SK-N-SH (cell line): ENCODE measurements around the gene PRPF6. TPM values are rescaled to one million over a fixed set of nuclear protein-coding genes. Genes with fewer than 3 reads are reported as not detected.

Experiments used
- CTCF ChIA-PET: fragments of 300-600, 350-600 bp; formaldehyde crosslinking; extraction: SDS; loops from one replicate; lab custom pipeline; 2021; lab: Yijun Ruan, JAX
- POLR2A ChIA-PET: fragments of 350-600 bp; sonication (Branson Sonifier 250); formaldehyde crosslinking; extraction: SDS; loops from one replicate; lab custom pipeline; 2020; ENCODE audit warnings: antibody characterized with exemption, inconsistent platforms; lab: Yijun Ruan, JAX
- DNase-seq: peaks from one replicate; pipeline ENCODE4 v3.0.0; 2012
- H2AFZ ChIP-seq: fragments of 200-600 bp; sonication (generic); 2 replicates; pipeline ENCODE4 v1.8.1; 2016; ENCODE audit warnings: antibody characterized with exemption, mild to moderate bottlenecking, low read depth
- H3F3A ChIP-seq: fragments of 200-600 bp; sonication (generic); replicated peaks from 2 replicates; pipeline ENCODE3; 2016; ENCODE audit warnings: antibody characterized with exemption, mild to moderate bottlenecking; ENCODE audit not compliant: insufficient read depth
- H3K27ac ChIP-seq, 2 experiments: fragments of 200-500 bp in 1 of 2; fragments of 200-600 bp in 1 of 2; sonication (Bioruptor generic) in 1 of 2; sonication (generic), shearing (Covaris generic) in 1 of 2; 2 replicates each; pipeline versions ENCODE4 v1.5.1 to v1.6.1; 2014 to 2016; ENCODE audit warnings: low read depth in 2 of 2, inconsistent platforms in 1 of 2, low read length in 1 of 2, mild to moderate bottlenecking in 1 of 2, mixed read lengths in 1 of 2
- H3K27me3 ChIP-seq: fragments of 200-600 bp; sonication (generic), shearing (Covaris generic); 2 replicates; pipeline ENCODE4 v1.6.1; 2016; ENCODE audit warnings: mixed run types; ENCODE audit not compliant: insufficient read depth
- H3K36me3 ChIP-seq, 2 experiments: fragments of 200-500 bp in 1 of 2; fragments of 200-600 bp in 1 of 2; sonication (Bioruptor generic) in 1 of 2; sonication (generic) in 1 of 2; replicated peaks in 1 of 2; 2 replicates each; pipeline versions ENCODE3 to v1.5.1; 2014 to 2016; ENCODE audit warnings: low read length in 1 of 2, mild to moderate bottlenecking in 1 of 2; ENCODE audit not compliant: insufficient read depth in 2 of 2, control insufficient read depth in 1 of 2
- H3K4me1 ChIP-seq, 2 experiments: fragments of 200-500 bp in 1 of 2; fragments of 200-600 bp in 1 of 2; sonication (Bioruptor generic) in 1 of 2; sonication (generic), shearing (Covaris generic) in 1 of 2; 2 replicates each; pipeline versions ENCODE4 v1.5.1 to v1.6.1; 2014 to 2016; ENCODE audit warnings: low read depth in 1 of 2, low read length in 1 of 2, mixed run types in 1 of 2; ENCODE audit not compliant: insufficient read depth in 2 of 2, control insufficient read depth in 1 of 2
- H3K4me2 ChIP-seq: fragments of 200-600 bp; sonication (generic), shearing (Covaris generic); 2 replicates; pipeline ENCODE4 v1.6.1; 2017; ENCODE audit warnings: mixed run types
- H3K4me3 ChIP-seq, 2 experiments: fragments of 200-500 bp in 1 of 2; fragments of 200-600 bp in 1 of 2; sonication (Bioruptor generic) in 1 of 2; sonication (generic), shearing (Covaris generic) in 1 of 2; 2 replicates each; pipeline versions ENCODE4 v1.5.1 to v1.8.1; 2014 to 2016; ENCODE audit warnings: low read depth in 2 of 2, inconsistent platforms in 1 of 2, low read length in 1 of 2, mild to moderate bottlenecking in 1 of 2, mixed read lengths in 1 of 2, moderate library complexity in 1 of 2
- H3K79me2 ChIP-seq: fragments of 200-600 bp; sonication (generic); 2 replicates; pipeline ENCODE4 v1.8.1; 2017; ENCODE audit warnings: mild to moderate bottlenecking; ENCODE audit not compliant: insufficient read depth
- H3K9ac ChIP-seq: fragments of 200-600 bp; sonication (generic); 2 replicates; pipeline ENCODE4 v1.6.1; 2017; ENCODE audit warnings: mixed run types
- H3K9me2 ChIP-seq: fragments of 200-600 bp; sonication (generic); 2 replicates; pipeline ENCODE4 v1.6.1; 2017; ENCODE audit warnings: mixed run types
- H3K9me3 ChIP-seq: fragments of 200-600 bp; sonication (generic); 2 replicates; pipeline ENCODE4 v1.6.1; 2017; ENCODE audit warnings: mixed run types, mild to moderate bottlenecking, moderate library complexity
- H4K20me1 ChIP-seq: fragments of 200-600 bp; sonication (generic); 2 replicates; pipeline ENCODE4 v1.6.1; 2017; ENCODE audit warnings: mild to moderate bottlenecking, mixed run types; ENCODE audit not compliant: insufficient read depth
- EP300 ChIP-seq, 2 experiments: IDR thresholded peaks; 2 replicates each; pipeline versions ENCODE4 v1.4.0 to v1.6.1; 2012; ENCODE audit warnings: borderline replicate concordance in 1 of 2, low read depth in 1 of 2, low read length in 1 of 2
- GATA2 ChIP-seq: sonication (generic); formaldehyde crosslinking; IDR thresholded peaks from 2 replicates; pipeline ENCODE4 v1.5.0; 2020; ENCODE audit warnings: mild to moderate bottlenecking, missing genetic modification reagents
- JUND ChIP-seq: IDR thresholded peaks from 2 replicates; pipeline ENCODE4 v1.4.0; 2012
- TAF1 ChIP-seq: IDR thresholded peaks from 2 replicates; pipeline ENCODE4 v1.6.1; 2012; ENCODE audit warnings: low read depth, mild to moderate bottlenecking, low read length, moderate library complexity, borderline replicate concordance
- TCF12 ChIP-seq: IDR thresholded peaks from 2 replicates; pipeline ENCODE4 v1.4.0; 2012
- WGBS: methylation state at CpG from one replicate; pipeline ENCODE4 v1.1.6; 2017; ENCODE audit warnings: low lambda C conversion rate; 5-methylcytosine and 5-hydroxymethylcytosine counted together
- polyA plus RNA-seq, 3 experiments: library from polyadenylated mRNA; depleted of rRNA; stranded (reverse); fragments of >200 nt; gene quantifications; 2 replicates each; pipeline ENCODE4 v1.2.3, GENCODE V29; 2012
- TF ChIP-seq, protein P1 (sequence below): IDR thresholded peaks from 2 replicates; pipeline ENCODE4 v1.4.0; 2012; ENCODE audit warnings: low read depth
- TF ChIP-seq, protein P2 (sequence below): IDR thresholded peaks from 2 replicates; pipeline ENCODE4; 2012
- TF ChIP-seq, protein P3 (sequence below): IDR thresholded peaks from 2 replicates; pipeline ENCODE4 v1.4.0; 2012; ENCODE audit warnings: low read depth, borderline replicate concordance
- TF ChIP-seq, protein P4 (sequence below): IDR thresholded peaks from 2 replicates; pipeline ENCODE4 v1.6.1; 2012; ENCODE audit warnings: mild to moderate bottlenecking, low read depth, low read length, moderate library complexity

The PRPF6 gene
- polyA plus RNA-seq, 1 of the 3 experiments (the other 2 are of a cell fraction), result 59.1 TPM

DNA sequence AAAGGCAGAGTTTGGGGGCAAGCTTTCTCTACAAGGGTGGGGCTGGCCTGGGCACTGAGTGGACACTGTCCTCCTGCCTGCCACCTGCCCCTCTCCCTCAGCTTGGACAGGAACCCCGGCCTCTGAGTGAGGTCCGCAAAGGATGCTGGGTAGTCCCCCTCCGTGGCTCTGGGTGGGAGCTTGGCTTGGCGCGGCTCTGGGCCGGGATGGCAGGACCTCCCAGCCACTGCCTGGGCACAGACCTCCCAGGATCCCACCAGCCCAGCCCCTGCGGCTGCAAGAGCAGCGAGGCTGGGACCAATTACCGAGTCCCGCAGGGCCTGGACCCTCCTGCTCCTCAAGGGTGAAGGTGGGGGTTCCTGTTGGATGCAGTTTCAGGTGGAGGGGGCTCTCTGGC lies 71.4 kb downstream of the PRPF6 start:
- ChIA-PET CTCF (interaction anchor here (0.6 to 7.8 kb wide), 8 partner anchors 10 to 79 kb away, joined by 3 to 85 read pairs (median 4); partner anchors contain the start of genes C20orf204 and TCEA2), POLR2A (no interaction called here)
- H3K4me2 ChIP-seq, result no peak overlapping the region
- H3K9ac ChIP-seq, result no peak overlapping the region
- peaks cover 17% of the 10 kb centered on the region for H3K27me3 ChIP-seq
- H3K36me3 ChIP-seq, result no peaks in the 10 kb centered on the region
- TF ChIP-seq GATA2 (CRISPR knock-in tag) (no peak), TAF1 (no peak), JUND (no peak), EP300 (IDR thresholded peaks at IDR 0.05; ENCODE audit: borderline replicate concordance in 1 of 2, low read depth in 1 of 2, low read length in 1 of 2) (no peak), TCF12 (no peak)
- TF ChIP-seq, protein P1, sequence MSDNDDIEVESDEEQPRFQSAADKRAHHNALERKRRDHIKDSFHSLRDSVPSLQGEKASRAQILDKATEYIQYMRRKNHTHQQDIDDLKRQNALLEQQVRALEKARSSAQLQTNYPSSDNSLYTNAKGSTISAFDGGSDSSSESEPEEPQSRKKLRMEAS, result no peak
- TF ChIP-seq, protein P2, sequence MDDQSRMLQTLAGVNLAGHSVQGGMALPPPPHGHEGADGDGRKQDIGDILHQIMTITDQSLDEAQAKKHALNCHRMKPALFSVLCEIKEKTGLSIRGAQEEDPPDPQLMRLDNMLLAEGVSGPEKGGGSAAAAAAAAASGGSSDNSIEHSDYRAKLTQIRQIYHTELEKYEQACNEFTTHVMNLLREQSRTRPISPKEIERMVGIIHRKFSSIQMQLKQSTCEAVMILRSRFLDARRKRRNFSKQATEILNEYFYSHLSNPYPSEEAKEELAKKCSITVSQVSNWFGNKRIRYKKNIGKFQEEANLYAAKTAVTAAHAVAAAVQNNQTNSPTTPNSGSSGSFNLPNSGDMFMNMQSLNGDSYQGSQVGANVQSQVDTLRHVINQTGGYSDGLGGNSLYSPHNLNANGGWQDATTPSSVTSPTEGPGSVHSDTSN, result no peak
- TF ChIP-seq, protein P3, sequence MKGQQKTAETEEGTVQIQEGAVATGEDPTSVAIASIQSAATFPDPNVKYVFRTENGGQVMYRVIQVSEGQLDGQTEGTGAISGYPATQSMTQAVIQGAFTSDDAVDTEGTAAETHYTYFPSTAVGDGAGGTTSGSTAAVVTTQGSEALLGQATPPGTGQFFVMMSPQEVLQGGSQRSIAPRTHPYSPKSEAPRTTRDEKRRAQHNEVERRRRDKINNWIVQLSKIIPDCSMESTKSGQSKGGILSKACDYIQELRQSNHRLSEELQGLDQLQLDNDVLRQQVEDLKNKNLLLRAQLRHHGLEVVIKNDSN, result no peak
- TF ChIP-seq, protein P4, sequence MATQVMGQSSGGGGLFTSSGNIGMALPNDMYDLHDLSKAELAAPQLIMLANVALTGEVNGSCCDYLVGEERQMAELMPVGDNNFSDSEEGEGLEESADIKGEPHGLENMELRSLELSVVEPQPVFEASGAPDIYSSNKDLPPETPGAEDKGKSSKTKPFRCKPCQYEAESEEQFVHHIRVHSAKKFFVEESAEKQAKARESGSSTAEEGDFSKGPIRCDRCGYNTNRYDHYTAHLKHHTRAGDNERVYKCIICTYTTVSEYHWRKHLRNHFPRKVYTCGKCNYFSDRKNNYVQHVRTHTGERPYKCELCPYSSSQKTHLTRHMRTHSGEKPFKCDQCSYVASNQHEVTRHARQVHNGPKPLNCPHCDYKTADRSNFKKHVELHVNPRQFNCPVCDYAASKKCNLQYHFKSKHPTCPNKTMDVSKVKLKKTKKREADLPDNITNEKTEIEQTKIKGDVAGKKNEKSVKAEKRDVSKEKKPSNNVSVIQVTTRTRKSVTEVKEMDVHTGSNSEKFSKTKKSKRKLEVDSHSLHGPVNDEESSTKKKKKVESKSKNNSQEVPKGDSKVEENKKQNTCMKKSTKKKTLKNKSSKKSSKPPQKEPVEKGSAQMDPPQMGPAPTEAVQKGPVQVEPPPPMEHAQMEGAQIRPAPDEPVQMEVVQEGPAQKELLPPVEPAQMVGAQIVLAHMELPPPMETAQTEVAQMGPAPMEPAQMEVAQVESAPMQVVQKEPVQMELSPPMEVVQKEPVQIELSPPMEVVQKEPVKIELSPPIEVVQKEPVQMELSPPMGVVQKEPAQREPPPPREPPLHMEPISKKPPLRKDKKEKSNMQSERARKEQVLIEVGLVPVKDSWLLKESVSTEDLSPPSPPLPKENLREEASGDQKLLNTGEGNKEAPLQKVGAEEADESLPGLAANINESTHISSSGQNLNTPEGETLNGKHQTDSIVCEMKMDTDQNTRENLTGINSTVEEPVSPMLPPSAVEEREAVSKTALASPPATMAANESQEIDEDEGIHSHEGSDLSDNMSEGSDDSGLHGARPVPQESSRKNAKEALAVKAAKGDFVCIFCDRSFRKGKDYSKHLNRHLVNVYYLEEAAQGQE, result no peak
- H3K4me3 ChIP-seq, result no peak overlapping the region
- H3K9me2 ChIP-seq, result no peaks in the 10 kb centered on the region
- no peak for DNase-seq
- no peaks in the 10 kb centered on the region for H4K20me1 ChIP-seq
- no peaks in the 10 kb centered on the region for H3K79me2 ChIP-seq
- no peak overlapping the region for H3K27ac ChIP-seq
- no peaks in the 10 kb centered on the region for H3F3A ChIP-seq
- no CpG with 5 or more reads among the region's 10 CpGs for whole genome bisulfite sequencing
- no peak overlapping the region for H2AFZ ChIP-seq
- H3K9me3 ChIP-seq, result no peaks in the 10 kb centered on the region
- H3K4me1 ChIP-seq, result peaks cover 0 to 7% of the 10 kb centered on the region in 2 experiments; a peak in 1 of 4 replicates
